MM.1S (cell line): ENCODE data around the gene LNP1.
"Not testable (repeated sequence)": the region's sequence is repeated elsewhere in the genome, so short reads cannot be mapped to it uniquely, and the experiment has no call there.

Source experiments
- DNase-seq: peaks from one replicate; pipeline ENCODE4 v3.0.0-alpha.2; 2015
- H2AFZ ChIP-seq: fragments of 300-600 bp; sonication (generic); 2 replicates; pipeline ENCODE4 v1.6.0; 2016; ENCODE audit warnings: antibody characterized with exemption, low read length
- H3F3A ChIP-seq: fragments of 300-600 bp; sonication (generic); 2 replicates; pipeline ENCODE4 v1.6.1; 2016; ENCODE audit warnings: mild to moderate bottlenecking, antibody characterized with exemption, low read length, moderate library complexity, mixed read lengths; ENCODE audit not compliant: insufficient read depth
- H3K27ac ChIP-seq: fragments of 300-600 bp; sonication (generic); 2 replicates; pipeline ENCODE4 v1.5.1; 2016; ENCODE audit warnings: mild to moderate bottlenecking, low read length
- H3K27me3 ChIP-seq: fragments of 300-600 bp; sonication (generic); replicated peaks from 2 replicates; pipeline ENCODE4 v1.6.0; 2016; ENCODE audit warnings: low read length; ENCODE audit not compliant: insufficient read depth
- H3K36me3 ChIP-seq: fragments of 300-600 bp; sonication (generic); replicated peaks from 2 replicates; pipeline ENCODE4 v1.6.1; 2016; ENCODE audit warnings: mild to moderate bottlenecking, low read length, mixed read lengths; ENCODE audit not compliant: insufficient read depth
- H3K4me1 ChIP-seq: fragments of 300-600 bp; sonication (generic); 2 replicates; pipeline ENCODE4 v1.6.1; 2016; ENCODE audit warnings: low read length, mixed read lengths
- H3K4me2 ChIP-seq: fragments of 300-600 bp; sonication (generic); 2 replicates; pipeline ENCODE4 v1.6.0; 2016; ENCODE audit warnings: low read depth, low read length
- H3K4me3 ChIP-seq: fragments of 300-600 bp; sonication (generic); 2 replicates; pipeline ENCODE4 v1.5.1; 2016; ENCODE audit warnings: low read length, mixed read lengths
- H3K79me2 ChIP-seq: fragments of 300-600 bp; sonication (generic); 2 replicates; pipeline ENCODE4 v1.6.1; 2016; ENCODE audit warnings: mixed run types, low read length, mixed read lengths
- H3K9ac ChIP-seq: fragments of 300-600 bp; sonication (generic); 2 replicates; pipeline ENCODE4 v1.6.1; 2016; ENCODE audit warnings: low read length, mixed read lengths
- H3K9me2 ChIP-seq: fragments of 300-600 bp; sonication (generic); replicated peaks from 2 replicates; pipeline ENCODE4 v1.6.1; 2016; ENCODE audit warnings: mild to moderate bottlenecking, low read length, mixed read lengths; ENCODE audit not compliant: insufficient read depth
- H3K9me3 ChIP-seq: fragments of 300-600 bp; sonication (generic); replicated peaks from 2 replicates; pipeline ENCODE4 v1.6.1; 2016; ENCODE audit warnings: mild to moderate bottlenecking, low read length, mixed read lengths; ENCODE audit not compliant: insufficient read depth
- H4K20me1 ChIP-seq: fragments of 300-600 bp; sonication (generic); 2 replicates; pipeline ENCODE4 v1.6.1; 2016; ENCODE audit warnings: mild to moderate bottlenecking, low read length, moderate library complexity, mixed read lengths; ENCODE audit not compliant: insufficient read depth
- CTCF ChIP-seq: fragments of 300-600 bp; sonication (generic); IDR thresholded peaks from 2 replicates; pipeline ENCODE4 v1.5.1; 2016; ENCODE audit warnings: antibody characterized with exemption, low read length, mixed read lengths
- EZH2 ChIP-seq: fragments of 300-600 bp; sonication (generic); optimal IDR thresholded peaks from 2 replicates; pipeline ENCODE3; 2017; ENCODE audit warnings: low read depth, mild to moderate bottlenecking, antibody characterized with exemption, low read length, mixed read lengths
- EZH2phosphoT487 ChIP-seq: fragments of 300-600 bp; sonication (generic); IDR thresholded peaks from 2 replicates; pipeline ENCODE4 v1.6.1; 2018; ENCODE audit warnings: antibody characterized with exemption, low read length

The LNP1 gene

GRCh38 chr3:100471444-100471843, 70.1 kb downstream of the LNP1 start:
- H3K27me3 ChIP-seq = no peaks in the 10 kb centered on the region
- no peaks in the 10 kb centered on the region for H3K4me1 ChIP-seq
- no peaks in the 10 kb centered on the region for H3K9me3 ChIP-seq
- H3F3A ChIP-seq = no peaks in the 10 kb centered on the region
- H2AFZ ChIP-seq = no peak overlapping the region
- no peak overlapping the region for H3K9ac ChIP-seq
- TF ChIP-seq EZH2phosphoT487 (no peak), EZH2 (no peak), CTCF (no peak)
- no peaks in the 10 kb centered on the region for H4K20me1 ChIP-seq
- H3K9me2 ChIP-seq = no peaks in the 10 kb centered on the region
- no peaks in the 10 kb centered on the region for H3K79me2 ChIP-seq
- H3K27ac ChIP-seq = no peak overlapping the region
- H3K36me3 ChIP-seq = no peaks in the 10 kb centered on the region
- no peak for DNase-seq
- no peak overlapping the region for H3K4me3 ChIP-seq
- H3K4me2 ChIP-seq = no peak overlapping the region

- H3K9me3 ChIP-seq, H3K27ac ChIP-seq, H3K9me2 ChIP-seq, H3K27me3 ChIP-seq, H3K79me2 ChIP-seq, H3K36me3 ChIP-seq, H3K9ac ChIP-seq, H3K4me2 ChIP-seq, DNase-seq, H3K4me1 ChIP-seq, H2AFZ ChIP-seq, H3K4me3 ChIP-seq, H3F3A ChIP-seq, H4K20me1 ChIP-seq: not testable (repeated sequence)
Observed at GRCh38 chr3:100477851-100478360, 76.6 kb downstream of the LNP1 start.

GRCh38 chr3:100478521-100478920, 77.2 kb downstream of the LNP1 start:
- not testable (repeated sequence) for H4K20me1 ChIP-seq, H3K9ac ChIP-seq, H3K79me2 ChIP-seq, H3K4me1 ChIP-seq, H3K27ac ChIP-seq, H3K4me3 ChIP-seq, H3K9me2 ChIP-seq, H2AFZ ChIP-seq, H3K27me3 ChIP-seq, H3K36me3 ChIP-seq, H3F3A ChIP-seq, H3K4me2 ChIP-seq, H3K9me3 ChIP-seq, DNase-seq

GRCh38 chr3:100480081-100480480, 78.7 kb downstream of the LNP1 start:
- Histone ChIP-seq H4K20me1 (no peaks in the 10 kb centered on the region), H3K36me3 (no peaks in the 10 kb centered on the region), H2AFZ (no peak overlapping the region), H3K4me3 (no peak overlapping the region), H3K4me2 (no peak overlapping the region), H3K27me3 (no peaks in the 10 kb centered on the region), H3K9ac (no peak overlapping the region), H3K79me2 (no peaks in the 10 kb centered on the region), H3K9me2 (no peaks in the 10 kb centered on the region), H3K4me1 (no peaks in the 10 kb centered on the region), H3K9me3 (no peaks in the 10 kb centered on the region), H3K27ac (no peak overlapping the region), H3F3A (no peaks in the 10 kb centered on the region)
- no peak for DNase-seq
- no peak for TF ChIP-seq EZH2
- no peak for TF ChIP-seq CTCF
- TF ChIP-seq EZH2phosphoT487 = no peak
